ENCODE results near the gene PRR14. TPM values are rescaled to one million over a fixed set of nuclear protein-coding genes. Genes with fewer than 3 reads are reported as not detected.
"Not testable (repeated sequence)": the region's sequence is repeated elsewhere in the genome, so short reads cannot be mapped to it uniquely, and the experiment has no call there.

Gene PRR14
- total RNA-seq, 1 donor from 2014 or later: 3.5 TPM

GRCh38 chr16:30623536-30624283, 27.1 kb upstream of the PRR14 start:
- H3K36me3 Mint-ChIP-seq: peaks cover 3% of the 10 kb centered on the region
- Histone ChIP-seq H3K4me1 (peaks cover 9% of the 10 kb centered on the region), H3K27me3 (no peaks in the 10 kb centered on the region), H3K36me3 (no peaks in the 10 kb centered on the region), H3K9ac (no peak overlapping the region), H3K27ac (no peak overlapping the region), H4K20me1 (ENCODE audit: low read depth) (no peaks in the 10 kb centered on the region), H3K4me3 (no peak overlapping the region), H3K79me2 (ENCODE audit: low read depth) (no peaks in the 10 kb centered on the region), H2AFZ (replicated peaks) (peak overlapping the region; percentile 50), H3F3A (ENCODE audit: low read depth) (no peaks in the 10 kb centered on the region), H3K4me2 (no peak overlapping the region), H3K9me3 (ENCODE audit: low read depth) (no peaks in the 10 kb centered on the region)
- peak overlapping the region; percentile 6 for H3K27ac Mint-ChIP-seq
- H3K4me3 Mint-ChIP-seq: no peak overlapping the region
- peaks cover 33% of the 10 kb centered on the region for H3K4me1 Mint-ChIP-seq
- H3K9me3 Mint-ChIP-seq: peaks cover 6% of the 10 kb centered on the region
- TF ChIP-seq EZH2phosphoT487 (IDR thresholded peaks at IDR 0.05) (no peak), EZH2 (IDR thresholded peaks at IDR 0.05) (no peak), CTCF (IDR thresholded peaks at IDR 0.05) (no peak)
- DNase-seq (ENCODE audit: low spot score): no peak
- peaks cover 4% of the 10 kb centered on the region for H3K27me3 Mint-ChIP-seq (ENCODE audit: insufficient read depth, low read depth)

DNA sequence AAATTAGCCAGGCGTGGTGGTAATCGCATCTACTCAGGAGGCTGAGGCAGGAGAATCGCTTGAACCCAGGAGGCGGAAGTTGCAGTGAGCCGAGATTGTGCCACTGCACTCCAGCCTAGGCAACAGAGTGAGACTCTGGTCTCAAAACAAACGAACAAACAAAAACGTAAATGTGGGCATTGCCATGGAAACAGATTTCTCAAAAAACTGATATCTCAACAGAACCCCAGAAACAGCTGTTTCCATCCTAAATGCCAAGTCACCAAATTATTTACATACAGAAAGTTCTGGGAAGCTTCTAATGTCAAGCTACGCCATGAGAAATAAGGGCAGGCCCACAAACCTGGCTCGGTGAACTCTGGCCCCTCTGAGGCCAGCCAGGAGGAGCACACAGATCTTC, 24.5 kb upstream of the PRR14 start:
- H3K27me3 Mint-ChIP-seq (ENCODE audit: insufficient read depth, low read depth): peaks cover 9% of the 10 kb centered on the region
- H3K9me3 Mint-ChIP-seq: peaks cover 4% of the 10 kb centered on the region
- H3K4me3 Mint-ChIP-seq: no peak overlapping the region
- Histone ChIP-seq H3K79me2 (ENCODE audit: low read depth) (no peaks in the 10 kb centered on the region), H2AFZ (replicated peaks) (no peak overlapping the region), H4K20me1 (ENCODE audit: low read depth) (no peaks in the 10 kb centered on the region), H3K9ac (no peak overlapping the region), H3K36me3 (no peaks in the 10 kb centered on the region), H3K4me3 (no peak overlapping the region), H3K27ac (no peak overlapping the region), H3K9me3 (ENCODE audit: low read depth) (no peaks in the 10 kb centered on the region), H3K27me3 (no peaks in the 10 kb centered on the region), H3K4me2 (no peak overlapping the region), H3K4me1 (peaks cover 9% of the 10 kb centered on the region), H3F3A (ENCODE audit: low read depth) (no peaks in the 10 kb centered on the region)
- H3K27ac Mint-ChIP-seq: no peak overlapping the region
- H3K36me3 Mint-ChIP-seq: no peaks in the 10 kb centered on the region
- TF ChIP-seq EZH2phosphoT487 (IDR thresholded peaks at IDR 0.05): no peak
- TF ChIP-seq CTCF (IDR thresholded peaks at IDR 0.05): no peak
- no peak for TF ChIP-seq EZH2 (IDR thresholded peaks at IDR 0.05)
- no peak for DNase-seq (ENCODE audit: low spot score)
- peaks cover 25% of the 10 kb centered on the region for H3K4me1 Mint-ChIP-seq

DNA sequence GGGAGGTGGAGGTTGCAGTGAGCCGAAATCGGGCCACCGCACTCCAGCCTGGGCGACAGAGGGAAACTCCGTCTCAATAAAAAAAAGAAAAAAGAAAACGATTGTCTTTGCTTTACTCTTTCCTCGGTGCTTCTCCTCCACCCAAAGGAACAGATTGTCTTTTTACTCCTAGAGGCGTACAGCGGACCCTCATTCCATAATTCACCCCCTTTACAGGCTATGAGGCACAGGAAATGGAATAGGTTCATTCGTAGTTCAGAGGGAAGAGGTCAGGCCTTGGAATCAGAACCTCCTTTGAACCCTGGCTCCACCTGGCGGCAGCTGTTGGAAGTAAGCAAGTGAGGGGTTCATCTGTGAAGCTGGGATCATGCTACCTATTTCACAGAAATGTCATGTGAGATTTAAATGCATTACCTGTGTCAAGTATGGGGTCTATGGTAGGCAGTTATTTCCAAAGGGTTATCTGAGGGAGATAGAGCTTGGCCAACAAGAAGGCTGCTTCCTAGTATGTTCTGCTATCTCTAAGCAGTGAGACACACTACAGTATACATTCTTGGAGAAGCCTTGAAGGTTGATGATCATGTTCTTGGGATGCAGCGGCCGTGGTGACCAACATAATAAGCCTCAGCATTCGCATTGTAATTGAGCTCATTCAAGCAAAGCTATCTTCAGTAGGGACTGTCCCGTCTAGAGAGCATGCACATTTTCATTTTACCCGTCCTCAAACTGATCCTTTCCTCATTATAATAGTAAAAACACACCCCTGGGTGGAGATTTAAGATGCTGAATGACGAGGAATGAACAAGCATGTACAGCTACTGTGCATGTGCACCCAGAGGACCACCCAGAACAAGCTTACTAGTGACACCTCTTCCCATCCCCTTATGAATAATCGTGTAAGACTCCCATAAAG, 21.9 kb upstream of the PRR14 start:
- Mint-ChIP-seq H3K36me3 (no peaks in the 10 kb centered on the region), H3K4me3 (peak overlapping the region; percentile 55), H3K27me3 (ENCODE audit: insufficient read depth, low read depth) (peaks cover 9% of the 10 kb centered on the region), H3K4me1 (peaks cover 6% of the 10 kb centered on the region), H3K9me3 (no peaks in the 10 kb centered on the region), H3K27ac (peak overlapping the region; percentile 21)
- Histone ChIP-seq H3K9ac (no peak overlapping the region), H3K27me3 (no peaks in the 10 kb centered on the region), H3K79me2 (ENCODE audit: low read depth) (no peaks in the 10 kb centered on the region), H3F3A (ENCODE audit: low read depth) (peaks cover 3% of the 10 kb centered on the region), H3K4me1 (no peaks in the 10 kb centered on the region), H3K36me3 (no peaks in the 10 kb centered on the region), H4K20me1 (ENCODE audit: low read depth) (no peaks in the 10 kb centered on the region), H3K4me3 (no peak overlapping the region), H3K9me3 (ENCODE audit: low read depth) (no peaks in the 10 kb centered on the region), H3K4me2 (no peak overlapping the region), H3K27ac (no peak overlapping the region), H2AFZ (replicated peaks) (peak overlapping the region; percentile 82)
- no peak for TF ChIP-seq EZH2 (IDR thresholded peaks at IDR 0.05)
- TF ChIP-seq CTCF (IDR thresholded peaks at IDR 0.05): peak; percentile 84
- DNase-seq (ENCODE audit: low spot score): peak; percentile 79

DNA sequence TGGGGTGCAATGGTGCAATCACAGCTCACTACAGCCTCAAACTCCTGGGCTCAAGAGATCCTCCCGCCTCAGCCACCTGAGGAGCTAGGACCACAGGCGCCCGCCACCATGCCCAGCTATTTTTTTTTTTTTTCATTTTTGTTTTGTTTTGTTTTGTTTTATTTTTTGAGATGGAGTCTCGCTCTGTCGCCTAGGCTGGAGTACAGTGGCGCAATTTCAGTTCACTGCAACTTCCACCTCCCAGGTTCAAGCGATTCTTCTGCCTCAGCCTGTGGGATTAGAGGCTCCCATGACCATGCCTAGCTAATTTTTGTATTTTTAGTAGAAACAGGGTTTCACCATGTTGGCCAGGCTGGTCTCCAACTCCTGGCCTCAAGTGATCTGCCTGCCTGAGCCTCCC, 18.3 kb upstream of the PRR14 start:
- H3K36me3 Mint-ChIP-seq; H3K9ac ChIP-seq; H3K27ac Mint-ChIP-seq; H3K4me3 ChIP-seq; H3K4me3 Mint-ChIP-seq; H3K27ac ChIP-seq; H3K4me2 ChIP-seq; H2AFZ ChIP-seq (replicated peaks); H3K9me3 ChIP-seq (ENCODE audit: low read depth); DNase-seq (ENCODE audit: low spot score); H4K20me1 ChIP-seq (ENCODE audit: low read depth); H3K36me3 ChIP-seq; H3K9me3 Mint-ChIP-seq; H3K4me1 ChIP-seq; H3K27me3 ChIP-seq: not testable (repeated sequence)
- H3F3A ChIP-seq (ENCODE audit: low read depth): peaks cover 18% of the 10 kb centered on the region
- peaks cover 19% of the 10 kb centered on the region for H3K79me2 ChIP-seq (ENCODE audit: low read depth)
- H3K27me3 Mint-ChIP-seq (ENCODE audit: insufficient read depth, low read depth): peaks cover 16% of the 10 kb centered on the region
- H3K4me1 Mint-ChIP-seq: peaks cover 23% of the 10 kb centered on the region
